GM19099 (cell line): ENCODE results near the gene SCAMP3.
A peak's percentile ranks its signal among the peaks of the same experiment; 100 is the strongest.

ENCODE experiments used
- POLR2A ChIP-seq: IDR thresholded peaks from 3 replicates; pipeline ENCODE4 v1.6.1; 2011; ENCODE audit warnings: low read depth; ENCODE audit not compliant: insufficient read length; ENCODE audit errors: extremely low read depth

SCAMP3 gene

DNA sequence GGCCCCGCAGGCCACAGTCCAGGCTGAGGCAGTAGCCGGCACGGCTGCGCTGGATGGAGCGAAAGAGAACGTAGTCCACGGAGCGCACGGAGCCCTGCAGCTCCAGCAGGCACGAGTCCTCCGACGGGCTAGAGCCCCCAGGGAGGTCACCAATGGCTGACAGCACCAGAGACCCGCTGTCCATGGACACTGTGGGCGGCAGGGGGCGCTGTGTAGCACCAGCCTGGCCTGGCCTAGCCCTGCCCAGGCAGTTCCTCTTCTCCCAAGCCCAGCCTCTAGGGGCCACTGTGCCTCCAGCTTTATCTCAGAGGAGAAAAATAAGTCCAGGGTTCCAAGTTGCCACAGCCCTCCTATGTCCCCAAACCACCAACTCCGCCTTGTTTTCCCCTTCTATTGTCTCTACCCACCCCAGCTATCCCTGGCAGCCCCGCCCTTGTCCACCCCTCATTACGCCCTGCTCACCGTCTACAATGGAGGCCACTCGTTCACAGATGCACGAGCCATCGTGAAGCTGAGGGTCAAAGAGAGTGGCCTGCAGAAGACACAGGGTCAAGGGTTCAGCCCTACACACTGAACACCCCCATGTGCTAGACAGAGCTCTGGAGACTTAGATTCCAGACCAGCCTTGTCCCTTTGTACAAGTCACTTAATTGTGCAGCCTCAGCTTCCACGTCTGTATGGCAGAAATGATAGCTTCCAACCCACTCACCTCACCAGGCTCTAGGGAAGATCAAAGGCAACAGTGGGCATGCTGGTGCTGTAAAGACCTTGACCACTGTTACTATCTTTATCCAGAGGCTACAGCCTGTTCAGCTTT lies 11.3 kb downstream of the SCAMP3 start:
- peak; percentile 41 for TF ChIP-seq POLR2A

DNA sequence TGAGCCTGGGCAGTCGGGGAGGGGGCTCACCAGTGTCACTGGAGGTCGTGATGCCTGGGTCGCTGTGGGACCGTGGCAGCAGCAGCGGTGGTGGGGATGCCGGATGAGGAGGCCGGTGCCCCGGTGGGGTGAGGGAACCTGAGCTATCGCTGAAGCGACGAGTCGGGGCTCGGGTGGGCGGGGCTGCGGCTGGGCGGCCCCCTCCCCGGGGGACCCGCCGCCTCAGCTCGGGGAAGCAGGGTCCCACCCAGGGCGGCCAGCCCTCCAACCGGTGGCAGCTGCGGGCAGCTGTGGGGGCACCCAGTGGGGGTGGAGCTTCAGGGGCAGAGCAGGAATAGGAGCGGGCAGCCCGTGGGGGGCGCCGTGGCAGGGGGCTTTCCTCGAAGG lies 11.9 kb downstream of the SCAMP3 start:
- TF ChIP-seq POLR2A, result no peak

DNA sequence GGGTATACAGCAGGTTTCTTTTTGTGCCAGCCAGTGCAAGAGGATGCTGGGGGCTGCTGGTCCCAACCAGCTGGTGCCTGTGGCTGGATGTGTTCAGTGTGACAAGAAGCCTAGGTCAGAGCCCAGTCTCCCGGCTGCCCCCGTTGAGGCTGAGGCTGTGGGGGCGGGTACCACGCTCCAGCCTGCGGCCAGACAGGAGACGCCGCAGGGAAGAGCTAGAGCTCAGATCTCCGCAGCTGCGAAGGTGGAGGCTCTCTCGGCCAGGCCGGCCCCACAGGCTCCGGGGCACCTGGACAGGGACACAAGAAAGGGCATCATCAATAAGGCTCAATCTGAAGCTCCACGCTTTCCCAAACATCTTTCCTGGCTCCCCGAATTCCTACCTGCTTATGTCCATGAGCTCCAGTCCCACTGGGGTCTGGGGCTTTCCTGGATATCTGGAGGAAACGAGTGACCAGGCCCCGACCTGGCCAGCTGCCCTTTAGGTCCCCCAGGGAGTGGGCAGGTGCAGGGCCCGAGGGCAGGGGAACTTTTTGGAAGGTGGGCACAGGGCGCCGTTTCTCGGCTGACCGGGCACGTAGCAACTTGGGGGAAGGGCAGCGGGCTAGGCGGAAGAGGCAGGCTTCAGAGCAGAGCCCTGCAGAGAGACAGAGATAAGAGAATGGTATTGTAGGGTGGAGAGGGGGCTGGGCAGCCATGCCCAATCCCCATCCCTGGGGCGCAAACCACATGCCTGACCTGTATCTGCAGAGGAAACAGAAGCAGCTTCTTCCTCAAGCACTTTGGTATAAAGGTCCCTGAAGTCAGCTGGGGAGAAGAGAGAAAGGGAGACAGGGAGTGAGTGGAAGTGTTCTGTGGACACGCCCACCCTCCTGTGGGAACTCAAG lies 14.2 kb downstream of the SCAMP3 start:
- no peak for TF ChIP-seq POLR2A

DNA sequence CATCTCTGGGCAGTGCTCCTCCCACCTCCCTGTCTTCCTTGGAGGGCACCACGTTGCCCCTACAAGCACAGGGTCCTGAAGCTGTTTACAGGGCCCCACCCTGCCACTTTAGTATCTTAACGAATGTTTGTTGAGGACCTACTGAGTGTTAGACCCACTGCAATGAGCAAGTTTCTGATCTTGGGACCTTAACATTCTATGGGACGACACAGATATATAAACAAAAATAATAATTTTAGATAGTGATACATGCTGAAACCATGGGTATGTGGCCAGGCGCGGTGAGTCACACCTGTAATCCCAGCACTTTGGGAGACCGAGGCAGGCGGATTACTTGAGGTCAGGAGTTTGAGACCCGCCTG lies 17.0 kb downstream of the SCAMP3 start:
- no peak for TF ChIP-seq POLR2A

GRCh38 chr1:155244368-155245162 lies 17.6 kb downstream of the SCAMP3 start:
- TF ChIP-seq POLR2A, result peak; percentile 97

DNA sequence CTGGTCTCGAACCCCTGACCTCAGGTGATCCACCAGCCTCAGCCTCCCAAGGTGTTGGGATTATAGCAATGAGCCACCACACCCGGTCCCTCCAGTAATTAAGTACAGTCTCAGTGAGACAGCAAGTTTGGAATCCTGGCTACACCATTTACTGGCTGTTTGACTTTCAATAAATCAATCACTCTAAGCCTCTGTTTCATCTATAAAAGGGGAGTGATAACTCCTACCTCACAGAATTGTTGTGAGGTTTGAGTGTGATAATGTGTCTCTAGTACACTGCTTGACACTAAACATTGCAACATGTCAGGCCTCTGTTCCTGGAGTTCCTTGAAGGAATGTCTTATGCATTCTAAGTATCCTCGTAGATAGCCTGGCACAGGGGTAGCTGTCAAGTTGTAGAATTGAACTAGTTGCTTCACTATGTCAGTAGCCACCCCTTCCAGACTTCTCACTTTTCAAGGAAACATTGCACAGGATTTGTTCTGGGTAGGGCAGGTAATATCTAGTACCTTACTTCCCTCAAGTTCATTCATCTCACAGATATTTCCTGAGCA lies 19.3 kb downstream of the SCAMP3 start:
- no peak for TF ChIP-seq POLR2A

DNA sequence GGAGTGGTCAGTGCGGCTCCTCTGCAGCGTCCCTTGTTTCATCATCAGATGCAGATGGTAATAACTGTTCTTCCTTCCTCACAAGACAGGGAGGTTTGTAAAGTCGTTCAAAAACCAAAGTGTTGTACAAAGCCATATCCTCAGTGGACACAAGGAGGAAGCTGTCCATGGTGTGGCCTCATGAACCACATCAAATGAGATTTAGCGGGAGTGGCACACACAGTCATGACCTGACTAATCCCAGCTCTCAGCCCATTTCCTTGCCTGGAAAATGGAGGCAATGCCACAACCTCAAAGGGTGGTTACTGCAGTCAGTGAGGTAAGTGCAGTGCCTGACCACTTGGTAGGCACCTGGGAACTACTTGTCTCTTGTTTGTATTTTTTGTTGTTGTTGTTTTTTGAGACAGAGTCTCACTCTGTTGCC lies 20.3 kb downstream of the SCAMP3 start:
- no peak for TF ChIP-seq POLR2A

- TF ChIP-seq POLR2A, result peak; percentile 20
Measured at GRCh38 chr1:155241069-155241679, 21.0 kb downstream of the SCAMP3 start.

DNA sequence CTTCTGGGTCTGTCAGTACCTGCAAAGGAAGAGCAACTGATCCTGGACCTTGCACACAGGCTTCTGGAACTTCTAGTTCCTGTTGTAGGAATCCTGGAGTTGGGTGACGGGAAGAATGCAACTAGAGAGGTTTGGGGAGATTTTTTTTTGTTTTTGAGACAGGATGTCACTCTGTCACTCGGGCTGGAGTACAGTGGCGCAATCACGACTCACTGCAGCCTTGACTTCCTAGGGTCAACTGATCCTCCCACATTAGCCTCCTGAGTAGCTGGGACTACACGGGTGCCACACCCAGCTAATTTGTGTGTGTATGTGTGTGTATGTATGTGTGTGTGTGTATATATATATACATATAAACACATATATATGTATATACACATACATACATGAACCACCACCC lies 25.7 kb downstream of the SCAMP3 start:
- TF ChIP-seq POLR2A, result no peak

- no peak for TF ChIP-seq POLR2A
Measured at GRCh38 chr1:155228096-155228427, 34.1 kb downstream of the SCAMP3 start.

DNA sequence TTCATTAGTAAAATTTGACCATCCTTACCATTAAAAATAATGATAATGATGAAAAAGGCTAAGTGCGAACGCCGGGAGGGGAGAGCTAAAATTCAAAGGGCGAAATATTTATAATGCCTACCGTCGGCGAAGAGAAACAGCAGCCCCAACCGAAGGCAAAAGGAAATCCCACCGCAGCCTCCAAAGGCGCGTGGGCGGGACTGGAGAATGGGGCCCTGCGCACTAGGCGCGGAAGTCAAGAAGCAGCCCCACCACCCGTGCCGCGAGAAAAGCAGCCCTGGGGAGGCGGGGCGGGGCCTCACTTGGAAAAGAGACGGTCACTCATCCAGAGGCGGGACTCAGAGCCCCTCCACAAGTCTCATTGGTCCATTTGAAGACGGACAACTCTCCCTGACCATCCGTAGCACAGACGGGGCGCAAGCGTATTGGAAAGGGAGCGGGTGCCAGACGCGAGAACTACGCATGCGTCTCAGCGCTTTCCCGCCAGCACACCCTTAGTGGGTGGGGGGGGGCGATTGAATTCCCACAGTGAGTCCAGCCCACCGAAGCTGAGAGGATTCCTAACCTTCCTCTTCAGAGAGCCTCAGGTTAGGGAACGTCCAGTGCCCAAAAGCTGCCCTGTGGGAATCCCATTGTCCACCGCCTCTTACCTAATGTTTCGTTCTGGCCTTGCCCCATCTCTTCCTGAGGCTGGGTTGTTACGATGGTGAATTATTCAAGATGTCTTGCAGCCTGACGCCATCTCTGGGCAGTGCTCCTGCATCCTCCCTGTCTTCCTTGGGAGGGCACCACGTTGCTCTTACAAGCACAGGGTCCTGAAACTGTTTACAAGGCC lies 34.7 kb downstream of the SCAMP3 start:
- peak; percentile 78 for TF ChIP-seq POLR2A

DNA sequence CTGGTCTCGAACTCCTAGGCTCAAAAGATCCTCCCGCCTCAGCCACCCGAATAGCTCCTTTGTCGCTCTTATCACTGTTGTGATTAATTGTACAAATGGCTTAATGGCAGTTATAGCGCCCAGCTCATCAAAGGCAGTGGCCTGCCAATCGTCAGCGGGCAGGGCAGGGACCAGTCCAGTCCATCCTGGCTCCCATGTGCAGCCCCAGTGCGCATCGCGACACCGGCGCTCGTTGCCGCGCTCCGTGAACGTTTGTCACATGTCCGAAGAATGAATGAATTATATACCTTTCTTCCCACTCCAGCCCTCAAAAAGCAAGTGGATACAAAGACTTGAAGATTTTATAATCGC lies 35.3 kb downstream of the SCAMP3 start:
- TF ChIP-seq POLR2A, result no peak

DNA sequence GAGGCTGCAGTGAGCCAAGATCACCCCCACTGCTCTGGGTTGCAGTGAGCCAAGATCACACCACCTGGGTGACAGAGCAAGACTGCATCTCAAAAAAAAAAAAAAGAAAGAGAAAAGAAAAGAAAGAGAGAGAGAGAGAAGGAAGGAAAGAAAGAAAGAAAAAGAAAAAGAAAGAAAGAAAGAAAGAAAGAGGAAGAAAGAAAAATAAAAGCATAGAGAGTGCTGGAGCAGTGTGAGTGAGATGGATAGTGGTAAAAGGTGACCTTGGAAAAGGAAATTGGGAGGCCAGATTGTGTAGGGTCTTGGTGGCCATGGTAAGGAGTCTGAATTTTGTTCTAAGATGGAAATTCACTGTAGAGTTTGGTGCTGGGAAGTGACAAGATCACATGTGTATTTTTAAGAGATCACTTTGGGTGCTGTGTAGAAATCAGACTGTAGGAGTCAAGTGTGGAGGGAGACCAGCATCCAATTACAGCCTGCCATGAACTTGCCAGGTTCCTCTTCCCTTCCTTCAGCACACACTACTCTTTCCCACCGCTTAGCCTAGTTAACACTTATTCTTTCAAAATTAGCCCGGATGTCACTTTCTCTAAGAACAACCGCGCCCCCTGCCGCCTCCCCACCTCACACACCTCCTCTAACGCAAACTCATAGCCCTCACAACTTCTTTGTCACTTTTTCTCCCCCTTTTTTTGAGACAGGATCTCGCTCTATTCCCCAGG lies 35.8 kb downstream of the SCAMP3 start:
- TF ChIP-seq POLR2A, result no peak
